Mesodermal cell (in vitro differentiated cells): ENCODE data around the gene NDP. TPM values are rescaled to one million over a fixed set of nuclear protein-coding genes. Genes with fewer than 3 reads are reported as not detected.

Source experiments
- H3K27ac ChIP-seq: 2 replicates; pipeline ENCODE4 v1.7.0; 2013; ENCODE audit warnings: mild to moderate bottlenecking, low read depth, low read length, moderate library complexity; ENCODE audit not compliant: severe bottlenecking
- H3K36me3 ChIP-seq: 2 replicates; pipeline ENCODE4 v1.7.1; 2013; ENCODE audit warnings: mild to moderate bottlenecking, low read length, moderate library complexity; ENCODE audit not compliant: control insufficient read depth, insufficient read depth
- H3K4me1 ChIP-seq: one replicate; pipeline ENCODE4 v1.7.1; 2013; ENCODE audit warnings: mild to moderate bottlenecking, low read length; ENCODE audit not compliant: insufficient read depth, control insufficient read depth, poor library complexity, severe bottlenecking
- H3K4me3 ChIP-seq: 2 replicates; pipeline ENCODE4 v1.7.0; 2013; ENCODE audit warnings: low read length, control low read depth, mild to moderate bottlenecking; ENCODE audit not compliant: insufficient read depth, poor library complexity, severe bottlenecking; ENCODE audit errors: extremely low read depth
- H3K9me3 ChIP-seq: 2 replicates; pipeline ENCODE4 v1.7.1; 2013; ENCODE audit warnings: mild to moderate bottlenecking, low read length, moderate library complexity; ENCODE audit not compliant: control insufficient read depth
- WGBS, 2 experiments: methylation state at CpG; one replicate each; pipeline ENCODE4 v1.1.5; 2013; ENCODE audit warnings: missing lambda C conversion rate in 2 of 2; ENCODE audit not compliant: insufficient coverage in 2 of 2; 5-methylcytosine and 5-hydroxymethylcytosine counted together
- polyA plus RNA-seq, 2 experiments: library from polyadenylated mRNA; stranded (reverse); fragments of 50-300 nt; gene quantifications; one replicate each; pipeline ENCODE4 v1.2.3, GENCODE V29; 2013

NDP gene
- 0.44 TPM for polyA plus RNA-seq (2013, experiment 1 of 2)
- 1.3 TPM for polyA plus RNA-seq (2013, experiment 2 of 2)

GRCh38 chrX:43973249-43974099, at the start of gene NDP:
NDP (minus strand) TSS chrX:43973390; CDS start chrX:43958645, 14,745 bp downstream.
- H3K27ac ChIP-seq, result no peak within 1 kb of the TSS
- no peaks in the 10 kb centered on the region for H3K9me3 ChIP-seq
- WGBS, 2 experiments, result 18 to 30% methylated on average over 9 to 11 of the region's 28 CpGs
- H3K4me3 ChIP-seq, result no peak within 1 kb of the TSS
- H3K4me1 ChIP-seq, result peaks cover 9% of the 10 kb centered on the region
- H3K36me3 ChIP-seq, result no peaks in the 10 kb centered on the region

GRCh38 chrX:44022964-44023363, 49.8 kb upstream of the NDP start:
- Histone ChIP-seq H3K27ac (no peak overlapping the region), H3K4me3 (no peak overlapping the region)
- WGBS, 2 experiments, result 80% methylated on average over 1 of the region's 2 CpGs; no CpG with 5 or more reads in 1 of the 2 experiments

GRCh38 chrX:44020693-44021092, 47.5 kb upstream of the NDP start:
- Histone ChIP-seq H3K4me1 (no peaks in the 10 kb centered on the region), H3K36me3 (no peaks in the 10 kb centered on the region), H3K9me3 (no peaks in the 10 kb centered on the region), H3K27ac (no peak overlapping the region), H3K4me3 (no peak overlapping the region)
- WGBS, 2 experiments, result no CpG with 5 or more reads among the region's 2 CpGs

More at GRCh38 chrX:44022964-44023363, 49.8 kb upstream of the NDP start:
- Histone ChIP-seq H3K9me3 (no peaks in the 10 kb centered on the region), H3K4me1 (no peaks in the 10 kb centered on the region), H3K36me3 (no peaks in the 10 kb centered on the region)

- no peaks in the 10 kb centered on the region for H3K36me3 ChIP-seq
- H3K4me3 ChIP-seq, result no peak overlapping the region
- H3K27ac ChIP-seq, result no peak overlapping the region
- WGBS, 2 experiments, result 83% methylated on average over 1 of the region's 3 CpGs; no CpG with 5 or more reads in 1 of the 2 experiments
- no peaks in the 10 kb centered on the region for H3K4me1 ChIP-seq
- H3K9me3 ChIP-seq, result no peaks in the 10 kb centered on the region
Measured at GRCh38 chrX:44019911-44020310, 46.7 kb upstream of the NDP start.

GRCh38 chrX:44017676-44018075, 44.5 kb upstream of the NDP start:
- no peaks in the 10 kb centered on the region for H3K9me3 ChIP-seq
- H3K27ac ChIP-seq, result no peak overlapping the region
- no CpG with 5 or more reads among the region's 3 CpGs for WGBS, 2 experiments
- H3K4me1 ChIP-seq, result no peaks in the 10 kb centered on the region
- H3K4me3 ChIP-seq, result no peak overlapping the region
- H3K36me3 ChIP-seq, result no peaks in the 10 kb centered on the region

- Histone ChIP-seq H3K36me3 (no peaks in the 10 kb centered on the region), H3K9me3 (no peaks in the 10 kb centered on the region), H3K27ac (no peak overlapping the region), H3K4me3 (no peak overlapping the region), H3K4me1 (no peaks in the 10 kb centered on the region)
- WGBS, 2 experiments, result no CpG with 5 or more reads among the region's 4 CpGs
Measured at GRCh38 chrX:44016906-44017305, 43.7 kb upstream of the NDP start.

GRCh38 chrX:44012484-44013096, 39.4 kb upstream of the NDP start:
- Histone ChIP-seq H3K36me3 (no peaks in the 10 kb centered on the region), H3K27ac (no peak overlapping the region), H3K4me1 (no peaks in the 10 kb centered on the region), H3K9me3 (no peaks in the 10 kb centered on the region), H3K4me3 (no peak overlapping the region)
- 63% methylated on average over 2 of the region's 4 CpGs; no CpG with 5 or more reads in 1 of the 2 experiments for WGBS, 2 experiments

- 80 to 100% methylated on average over 1 of the region's 3 CpGs for WGBS, 2 experiments
- H3K27ac ChIP-seq, result no peak overlapping the region
- no peaks in the 10 kb centered on the region for H3K4me1 ChIP-seq
- H3K36me3 ChIP-seq, result no peaks in the 10 kb centered on the region
- no peaks in the 10 kb centered on the region for H3K9me3 ChIP-seq
- H3K4me3 ChIP-seq, result no peak overlapping the region
Measured at GRCh38 chrX:44011506-44011905, 38.3 kb upstream of the NDP start.

- H3K36me3 ChIP-seq, result no peaks in the 10 kb centered on the region
- WGBS, 2 experiments, result no CpG with 5 or more reads among the region's 2 CpGs
- no peaks in the 10 kb centered on the region for H3K9me3 ChIP-seq
- H3K4me3 ChIP-seq, result no peak overlapping the region
- H3K4me1 ChIP-seq, result no peaks in the 10 kb centered on the region
- H3K27ac ChIP-seq, result no peak overlapping the region
Measured at GRCh38 chrX:44010626-44011025, 37.4 kb upstream of the NDP start.

GRCh38 chrX:44006081-44006480, 32.9 kb upstream of the NDP start:
- Histone ChIP-seq H3K4me1 (no peaks in the 10 kb centered on the region), H3K9me3 (no peaks in the 10 kb centered on the region)
- WGBS, 2 experiments, result no CpG with 5 or more reads among the region's 1 CpG

GRCh38 chrX:44003975-44004374, 30.8 kb upstream of the NDP start:
- H3K9me3 ChIP-seq, result no peaks in the 10 kb centered on the region
- H3K4me1 ChIP-seq, result no peaks in the 10 kb centered on the region
- no peak overlapping the region for H3K4me3 ChIP-seq
- no CpG with 5 or more reads among the region's 3 CpGs for WGBS, 2 experiments
- H3K36me3 ChIP-seq, result no peaks in the 10 kb centered on the region
- H3K27ac ChIP-seq, result no peak overlapping the region

More at GRCh38 chrX:44006081-44006480, 32.9 kb upstream of the NDP start:
- Histone ChIP-seq H3K36me3 (no peaks in the 10 kb centered on the region), H3K27ac (no peak overlapping the region), H3K4me3 (no peak overlapping the region)
